ENCODE results near the gene ANHX. TPM values are rescaled to one million over a fixed set of nuclear protein-coding genes. Genes with fewer than 3 reads are reported as not detected.

The ANHX gene
- total RNA-seq, 1 donor from 2014 or later: not detected

GRCh38 chr12:133236556-133236955 lies 879 bp upstream of the ANHX start:
- Mint-ChIP-seq H3K27ac (ENCODE audit: unreplicated experiment) (no peak overlapping the region), H3K27me3 (ENCODE audit: low read depth) (no peaks in the 10 kb centered on the region), H3K36me3 (ENCODE audit: low read depth) (peaks cover 26% of the 10 kb centered on the region), H3K4me3 (no peak overlapping the region), H3K4me1 (no peaks in the 10 kb centered on the region), H3K9me3 (peaks cover 32% of the 10 kb centered on the region)
- DNase-seq (ENCODE audit: low read depth, low spot score): no peak
- no peak for TF ChIP-seq CTCF (conservative IDR thresholded peaks at IDR 0.05)

- H3K36me3 Mint-ChIP-seq (ENCODE audit: low read depth): peaks cover 26% of the 10 kb centered on the region
- no peaks in the 10 kb centered on the region for H3K27me3 Mint-ChIP-seq (ENCODE audit: low read depth)
- H3K4me3 Mint-ChIP-seq: no peak overlapping the region
- DNase-seq (ENCODE audit: low read depth, low spot score): no peak
- no peak for TF ChIP-seq CTCF (conservative IDR thresholded peaks at IDR 0.05)
- H3K9me3 Mint-ChIP-seq: peaks cover 27% of the 10 kb centered on the region
- H3K27ac Mint-ChIP-seq (ENCODE audit: unreplicated experiment): no peak overlapping the region
- no peaks in the 10 kb centered on the region for H3K4me1 Mint-ChIP-seq
These were observed 467 bp upstream of the ANHX start for GRCh38 chr12:133236144-133236543.

- peaks cover 25% of the 10 kb centered on the region for H3K9me3 Mint-ChIP-seq
- H3K27me3 Mint-ChIP-seq (ENCODE audit: low read depth): no peaks in the 10 kb centered on the region
- no peak overlapping the region for H3K4me3 Mint-ChIP-seq
- no peak overlapping the region for H3K27ac Mint-ChIP-seq (ENCODE audit: unreplicated experiment)
- DNase-seq (ENCODE audit: low read depth, low spot score): no peak
- H3K4me1 Mint-ChIP-seq: no peaks in the 10 kb centered on the region
- peaks cover 23% of the 10 kb centered on the region for H3K36me3 Mint-ChIP-seq (ENCODE audit: low read depth)
- no peak for TF ChIP-seq CTCF (conservative IDR thresholded peaks at IDR 0.05)
These were observed 706 bp downstream of the ANHX start for GRCh38 chr12:133234971-133235370.

GRCh38 chr12:133233993-133234564 lies 1.6 kb downstream of the ANHX start:
- no peaks in the 10 kb centered on the region for H3K4me1 Mint-ChIP-seq
- H3K27me3 Mint-ChIP-seq (ENCODE audit: low read depth): no peaks in the 10 kb centered on the region
- no peak overlapping the region for H3K4me3 Mint-ChIP-seq
- no peak overlapping the region for H3K27ac Mint-ChIP-seq (ENCODE audit: unreplicated experiment)
- DNase-seq (ENCODE audit: low read depth, low spot score): no peak
- peaks cover 26% of the 10 kb centered on the region for H3K36me3 Mint-ChIP-seq (ENCODE audit: low read depth)
- peaks cover 28% of the 10 kb centered on the region for H3K9me3 Mint-ChIP-seq
- TF ChIP-seq CTCF (conservative IDR thresholded peaks at IDR 0.05): no peak

GRCh38 chr12:133233006-133233405 lies 2.7 kb downstream of the ANHX start:
- Mint-ChIP-seq H3K4me3 (no peak overlapping the region), H3K4me1 (no peaks in the 10 kb centered on the region), H3K27me3 (ENCODE audit: low read depth) (no peaks in the 10 kb centered on the region), H3K27ac (ENCODE audit: unreplicated experiment) (no peak overlapping the region), H3K9me3 (peaks cover 35% of the 10 kb centered on the region), H3K36me3 (ENCODE audit: low read depth) (peaks cover 37% of the 10 kb centered on the region)
- DNase-seq (ENCODE audit: low read depth, low spot score): no peak
- TF ChIP-seq CTCF (conservative IDR thresholded peaks at IDR 0.05): no peak
